Astrocyte (in vitro differentiated cells and primary cell): ENCODE data around the gene HADHB. TPM values are rescaled to one million over a fixed set of nuclear protein-coding genes. Genes with fewer than 3 reads are reported as not detected.

ENCODE experiments used
- DNase-seq: peaks from one replicate; pipeline ENCODE4 v3.0.0-alpha.2; 2010; ENCODE audit warnings: low read depth
- FAIRE-seq: peaks from 2 replicates; lab custom pipeline; 2011; peaks lifted over from hg19 to GRCh38; lab: Jason Lieb, UNC
- H2AFZ ChIP-seq: 2 replicates; pipeline ENCODE4 v1.6.0; 2012; ENCODE audit warnings: low read depth, low read length, inconsistent platforms
- H3K27ac ChIP-seq: 2 replicates; pipeline ENCODE4 v1.5.1; 2011; ENCODE audit warnings: low read depth, low read length, inconsistent platforms
- H3K27me3 ChIP-seq: 2 replicates; pipeline ENCODE4 v1.6.0; 2011; ENCODE audit warnings: low read length, inconsistent platforms; ENCODE audit not compliant: insufficient read depth
- H3K36me3 ChIP-seq: 2 replicates; pipeline ENCODE4 v1.5.1; 2011; ENCODE audit warnings: low read length, inconsistent platforms; ENCODE audit not compliant: insufficient read depth
- H3K4me1 ChIP-seq: 2 replicates; pipeline ENCODE4 v1.5.1; 2011; ENCODE audit warnings: low read length, inconsistent platforms; ENCODE audit not compliant: insufficient read depth
- H3K4me2 ChIP-seq: 2 replicates; pipeline ENCODE4 v1.6.0; 2012; ENCODE audit warnings: low read length, inconsistent platforms
- H3K4me3 ChIP-seq: 2 replicates; pipeline ENCODE4 v1.5.1; 2011; ENCODE audit warnings: low read depth, mild to moderate bottlenecking, low read length, inconsistent platforms; ENCODE audit not compliant: insufficient read depth
- H3K79me2 ChIP-seq: 2 replicates; pipeline ENCODE4 v1.6.0; 2012; ENCODE audit warnings: mild to moderate bottlenecking, low read length, inconsistent platforms; ENCODE audit not compliant: insufficient read depth
- H3K9ac ChIP-seq: 2 replicates; pipeline ENCODE4 v1.6.0; 2012; ENCODE audit warnings: mild to moderate bottlenecking, low read length, inconsistent platforms
- H3K9me3 ChIP-seq: 2 replicates; pipeline ENCODE4 v1.5.1; 2012; ENCODE audit warnings: low read depth, mild to moderate bottlenecking, low read length, inconsistent platforms; ENCODE audit not compliant: insufficient read depth
- H4K20me1 ChIP-seq: 2 replicates; pipeline ENCODE4 v1.6.0; 2012; ENCODE audit warnings: low read length, inconsistent platforms; ENCODE audit not compliant: insufficient read depth
- H3K27ac Mint-ChIP-seq: one replicate; pipeline ENCODE4 v1.8.0; 2021; ENCODE audit warnings: mild to moderate bottlenecking, mixed read lengths; ENCODE audit not compliant: unreplicated experiment
- H3K27me3 Mint-ChIP-seq: one replicate; pipeline ENCODE4 v1.8.0; 2021; ENCODE audit warnings: low read depth, mixed read lengths; ENCODE audit not compliant: unreplicated experiment
- H3K36me3 Mint-ChIP-seq: one replicate; pipeline ENCODE4 v1.8.0; 2021; ENCODE audit warnings: low read depth, mixed read lengths; ENCODE audit not compliant: unreplicated experiment
- H3K4me1 Mint-ChIP-seq: one replicate; pipeline ENCODE4 v1.8.0; 2021; ENCODE audit warnings: low read depth, mixed read lengths; ENCODE audit not compliant: unreplicated experiment
- H3K4me3 Mint-ChIP-seq: one replicate; pipeline ENCODE4 v1.8.0; 2021; ENCODE audit warnings: mild to moderate bottlenecking, moderate library complexity, mixed read lengths; ENCODE audit not compliant: unreplicated experiment
- H3K9me3 Mint-ChIP-seq: one replicate; pipeline ENCODE4 v1.8.0; 2021; ENCODE audit warnings: mild to moderate bottlenecking, mixed read lengths; ENCODE audit not compliant: unreplicated experiment
- CTCF ChIP-seq: IDR thresholded peaks from 2 replicates; pipeline ENCODE4 v1.5.1; 2011; ENCODE audit warnings: low read depth, mild to moderate bottlenecking, inconsistent platforms, low read length, moderate library complexity; ENCODE audit not compliant: insufficient read depth
- EZH2 ChIP-seq: IDR thresholded peaks from 2 replicates; pipeline ENCODE4 v1.6.1; 2012; ENCODE audit warnings: mild to moderate bottlenecking, low read length, inconsistent platforms; ENCODE audit not compliant: insufficient read depth
- total RNA-seq: library from RNA; stranded (reverse); gene quantifications from 2 replicates; pipeline ENCODE4 v1.2.1, GENCODE V29; 2021

The HADHB gene
- total RNA-seq, 1 donor from 2014 or later, result 109 TPM

DNA sequence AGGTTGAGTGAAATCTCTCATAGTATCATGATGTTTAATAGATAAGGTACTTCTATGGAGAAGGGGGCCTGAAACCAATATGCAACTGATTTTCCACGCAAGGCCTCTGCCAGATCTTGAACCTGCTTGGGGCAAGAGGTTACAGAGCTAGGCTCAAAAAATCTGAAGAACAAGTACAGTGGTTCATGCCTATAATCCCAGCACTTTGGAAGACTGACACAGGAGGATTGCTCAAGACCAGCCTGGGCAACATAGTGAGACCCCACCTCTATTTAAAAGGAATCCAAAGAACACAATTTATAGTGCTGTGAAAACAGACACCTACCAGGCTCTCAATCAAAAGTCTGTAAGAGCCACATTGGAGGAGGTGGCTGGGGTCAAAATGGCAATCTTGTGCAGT lies 28.9 kb upstream of the HADHB start:
- H3K9me3 ChIP-seq, result no peaks in the 10 kb centered on the region
- H3K27me3 ChIP-seq, result no peaks in the 10 kb centered on the region
- no peak for TF ChIP-seq EZH2
- no peak for TF ChIP-seq CTCF
- H3K27ac ChIP-seq, result no peak overlapping the region
- no peaks in the 10 kb centered on the region for H3K4me1 ChIP-seq
- no peak overlapping the region for H3K4me2 ChIP-seq
- DNase-seq (no peak), FAIRE-seq (no peak)
- no peak overlapping the region for H3K9ac ChIP-seq
- no peaks in the 10 kb centered on the region for H3K79me2 ChIP-seq
- H3K4me3 ChIP-seq, result no peak overlapping the region
- Mint-ChIP-seq H3K4me3 (no peak overlapping the region), H3K27me3 (no peaks in the 10 kb centered on the region), H3K9me3 (peaks cover 7% of the 10 kb centered on the region), H3K27ac (peak overlapping the region; percentile 27), H3K4me1 (peaks cover 3% of the 10 kb centered on the region), H3K36me3 (peaks cover 47% of the 10 kb centered on the region)
- H2AFZ ChIP-seq, result no peak overlapping the region
- H4K20me1 ChIP-seq, result no peaks in the 10 kb centered on the region
- peaks cover 44% of the 10 kb centered on the region for H3K36me3 ChIP-seq

- Histone ChIP-seq H3K4me3 (no peak overlapping the region), H3K36me3 (peaks cover 45% of the 10 kb centered on the region), H3K4me1 (no peaks in the 10 kb centered on the region), H3K4me2 (no peak overlapping the region), H4K20me1 (no peaks in the 10 kb centered on the region), H3K9me3 (no peaks in the 10 kb centered on the region), H3K27me3 (no peaks in the 10 kb centered on the region), H3K9ac (no peak overlapping the region), H3K27ac (no peak overlapping the region), H3K79me2 (no peaks in the 10 kb centered on the region), H2AFZ (no peak overlapping the region)
- Mint-ChIP-seq H3K36me3 (peaks cover 46% of the 10 kb centered on the region), H3K4me1 (peaks cover 3% of the 10 kb centered on the region), H3K9me3 (peaks cover 7% of the 10 kb centered on the region), H3K27me3 (no peaks in the 10 kb centered on the region), H3K27ac (no peak overlapping the region), H3K4me3 (no peak overlapping the region)
- no peak for TF ChIP-seq CTCF
- no peak for TF ChIP-seq EZH2
- DNase-seq, result no peak
- FAIRE-seq, result no peak
Observed at GRCh38 chr2:26216587-26216986, 28.2 kb upstream of the HADHB start.

GRCh38 chr2:26217720-26218119 lies 27.0 kb upstream of the HADHB start:
- FAIRE-seq, result no peak
- peaks cover 47% of the 10 kb centered on the region for H3K36me3 Mint-ChIP-seq
- no peak overlapping the region for H3K4me3 Mint-ChIP-seq

More at GRCh38 chr2:26217720-26218119, 27.0 kb upstream of the HADHB start:
- Mint-ChIP-seq H3K27ac (no peak overlapping the region), H3K9me3 (peaks cover 7% of the 10 kb centered on the region), H3K4me1 (peaks cover 3% of the 10 kb centered on the region), H3K27me3 (no peaks in the 10 kb centered on the region)
- H4K20me1 ChIP-seq, result no peaks in the 10 kb centered on the region
- H3K4me3 ChIP-seq, result no peak overlapping the region
- TF ChIP-seq CTCF (no peak), EZH2 (no peak)
- DNase-seq, result no peak
- no peaks in the 10 kb centered on the region for H3K79me2 ChIP-seq
- no peaks in the 10 kb centered on the region for H3K9me3 ChIP-seq
- peaks cover 40% of the 10 kb centered on the region for H3K36me3 ChIP-seq
- H3K27ac ChIP-seq, result no peak overlapping the region
- no peaks in the 10 kb centered on the region for H3K27me3 ChIP-seq
- H3K9ac ChIP-seq, result no peak overlapping the region
- no peak overlapping the region for H2AFZ ChIP-seq
- H3K4me2 ChIP-seq, result no peak overlapping the region
- H3K4me1 ChIP-seq, result no peaks in the 10 kb centered on the region
